Transverse colon (tissue), 4 donors: Measurements from ENCODE around the gene SLC7A1. TPM values are rescaled to one million over a fixed set of nuclear protein-coding genes. Genes with fewer than 3 reads are reported as not detected.

ENCODE experiments used
- DNase-seq: peaks from one replicate; pipeline ENCODE4 v3.0.0-alpha.2; 2019
- H3K27ac ChIP-seq, 4 donors: fragments of 200-600 bp; sonication (generic); 2 replicates each; pipeline ENCODE4 v1.5.1; 2016 to 2018; ENCODE audit warnings: inconsistent platforms in 4 of 4
- H3K27me3 ChIP-seq: fragments of 200-600 bp; sonication (generic); 2 replicates; pipeline ENCODE4 v1.5.1; 2017; ENCODE audit warnings: inconsistent platforms
- H3K36me3 ChIP-seq, 4 donors: fragments of 200-600 bp; sonication (generic); 2 replicates each; pipeline ENCODE4 v1.5.1; 2017 to 2019; ENCODE audit warnings: inconsistent platforms in 4 of 4
- H3K4me1 ChIP-seq, 4 donors: fragments of 200-600 bp; sonication (generic); 2 replicates each; pipeline ENCODE4 v1.5.1; 2017 to 2020; ENCODE audit warnings: inconsistent platforms in 4 of 4
- H3K4me3 ChIP-seq, 4 donors: fragments of 200-600 bp; sonication (generic); 1 replicate in 1 of 4; 2 replicates in 3 of 4; pipeline versions ENCODE4 v1.5.1 to v1.6.1; 2017 to 2019; ENCODE audit warnings: inconsistent platforms in 4 of 4
- H3K9me3 ChIP-seq, 2 donors: fragments of 200-600 bp; sonication (generic); 2 replicates each; pipeline ENCODE4 v1.5.1; 2017 to 2019; ENCODE audit warnings: inconsistent platforms in 2 of 2
- EP300 ChIP-seq: sonication (generic); formaldehyde crosslinking; IDR thresholded peaks from one replicate; pipeline ENCODE4 v1.6.1; 2017; ENCODE audit warnings: antibody characterized with exemption, low read depth
- POLR2A ChIP-seq: fragments of 450-650 bp; IDR thresholded peaks from one replicate; pipeline ENCODE4 v1.6.1; 2016; ENCODE audit warnings: antibody characterized with exemption, mild to moderate bottlenecking, moderate library complexity
- POLR2AphosphoS5 ChIP-seq, 3 donors: sonication (generic); formaldehyde crosslinking; IDR thresholded peaks; one replicate each; pipeline ENCODE4 v1.6.1; 2016; ENCODE audit warnings: antibody characterized with exemption in 3 of 3
- WGBS, 2 donors: methylation state at CpG; one replicate each; pipeline ENCODE4 v1.1.5; 2018; ENCODE audit warnings: low coverage in 1 of 2; 5-methylcytosine and 5-hydroxymethylcytosine counted together
- in situ Hi-C, 4 donors: fragments of 200-750 bp; cut with MboI; loops; one replicate each; pipeline versions ENCODE4 v1.15.0 to v1.15.1; 2017; ENCODE audit warnings: low sequenced_read_pairs in 3 of 4, low pct_ligation_motif_present in 1 of 4, low pct_unique_long_range_greater_than_20kb in 1 of 4
- intact Hi-C: fragments of 100-400 bp; cut with DNase I; formaldehyde crosslinking; loops from one replicate; pipeline ENCODE4 v1.15.1; 2023; ENCODE audit warnings: low total_unique reads
- total RNA-seq, 4 donors: library from RNA; depleted of rRNA; stranded (reverse); fragments of >200 nt; gene quantifications; one replicate each; pipeline ENCODE4 v1.1.0, GENCODE V29; 2016
- TF ChIP-seq, protein P1 (sequence below), 5 experiments: fragments of 200-600 bp in 3 of 5; fragments of 450-650 bp in 2 of 5; sonication (generic) in 3 of 5; IDR thresholded peaks; 1 replicate in 2 of 5; 2 replicates in 3 of 5; pipeline ENCODE4 v1.5.1; 2016 to 2017; ENCODE audit warnings: antibody characterized with exemption in 5 of 5, inconsistent platforms in 3 of 5, mild to moderate bottlenecking in 2 of 5, moderate library complexity in 1 of 5

SLC7A1 gene
- total RNA-seq, 4 donors from 2014 or later: 10.8 to 21.4 (median 17.9) TPM

DNA sequence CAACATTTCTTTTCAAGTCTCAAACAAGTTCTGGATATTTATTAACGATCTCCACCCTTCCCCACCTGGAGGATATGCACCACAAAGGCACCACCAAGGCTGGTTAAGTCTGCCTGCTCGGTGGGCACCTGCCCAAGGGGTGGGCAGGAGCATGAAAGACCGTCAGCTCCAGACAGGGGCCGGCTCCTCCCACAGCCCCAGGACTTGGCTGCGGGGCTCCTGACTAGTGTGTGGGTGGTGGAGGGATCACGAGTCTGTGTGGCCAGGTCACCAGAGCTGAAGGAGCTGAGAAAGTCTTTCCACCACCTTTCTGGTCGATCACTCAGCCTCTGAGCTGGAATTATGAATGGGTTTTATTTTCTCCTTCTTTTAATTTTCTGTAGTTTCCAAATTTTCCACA, 7.8 kb downstream of the SLC7A1 start:
- no peaks in the 10 kb centered on the region for H3K27me3 ChIP-seq
- H3K4me3 ChIP-seq: no peak overlapping the region
- TF ChIP-seq EP300 (no peak), POLR2A (no peak), POLR2AphosphoS5 (IDR thresholded peaks at IDR 0.05) (no peak)
- TF ChIP-seq, protein P1, sequence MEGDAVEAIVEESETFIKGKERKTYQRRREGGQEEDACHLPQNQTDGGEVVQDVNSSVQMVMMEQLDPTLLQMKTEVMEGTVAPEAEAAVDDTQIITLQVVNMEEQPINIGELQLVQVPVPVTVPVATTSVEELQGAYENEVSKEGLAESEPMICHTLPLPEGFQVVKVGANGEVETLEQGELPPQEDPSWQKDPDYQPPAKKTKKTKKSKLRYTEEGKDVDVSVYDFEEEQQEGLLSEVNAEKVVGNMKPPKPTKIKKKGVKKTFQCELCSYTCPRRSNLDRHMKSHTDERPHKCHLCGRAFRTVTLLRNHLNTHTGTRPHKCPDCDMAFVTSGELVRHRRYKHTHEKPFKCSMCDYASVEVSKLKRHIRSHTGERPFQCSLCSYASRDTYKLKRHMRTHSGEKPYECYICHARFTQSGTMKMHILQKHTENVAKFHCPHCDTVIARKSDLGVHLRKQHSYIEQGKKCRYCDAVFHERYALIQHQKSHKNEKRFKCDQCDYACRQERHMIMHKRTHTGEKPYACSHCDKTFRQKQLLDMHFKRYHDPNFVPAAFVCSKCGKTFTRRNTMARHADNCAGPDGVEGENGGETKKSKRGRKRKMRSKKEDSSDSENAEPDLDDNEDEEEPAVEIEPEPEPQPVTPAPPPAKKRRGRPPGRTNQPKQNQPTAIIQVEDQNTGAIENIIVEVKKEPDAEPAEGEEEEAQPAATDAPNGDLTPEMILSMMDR (IDR thresholded peaks at IDR 0.05): no peak
- intact Hi-C loops (no loop called here), in situ Hi-C loops (no loop called here)
- 70 to 86% methylated on average over 1 to 7 of the region's 7 CpGs for WGBS, 2 donors
- no peak overlapping the region for H3K27ac ChIP-seq
- peaks cover 0 to 10% (median 8%) of the 10 kb centered on the region in 4 donors for H3K4me1 ChIP-seq
- H3K9me3 ChIP-seq: no peaks in the 10 kb centered on the region
- no peaks in the 10 kb centered on the region for H3K36me3 ChIP-seq
- DNase-seq: no peak

DNA sequence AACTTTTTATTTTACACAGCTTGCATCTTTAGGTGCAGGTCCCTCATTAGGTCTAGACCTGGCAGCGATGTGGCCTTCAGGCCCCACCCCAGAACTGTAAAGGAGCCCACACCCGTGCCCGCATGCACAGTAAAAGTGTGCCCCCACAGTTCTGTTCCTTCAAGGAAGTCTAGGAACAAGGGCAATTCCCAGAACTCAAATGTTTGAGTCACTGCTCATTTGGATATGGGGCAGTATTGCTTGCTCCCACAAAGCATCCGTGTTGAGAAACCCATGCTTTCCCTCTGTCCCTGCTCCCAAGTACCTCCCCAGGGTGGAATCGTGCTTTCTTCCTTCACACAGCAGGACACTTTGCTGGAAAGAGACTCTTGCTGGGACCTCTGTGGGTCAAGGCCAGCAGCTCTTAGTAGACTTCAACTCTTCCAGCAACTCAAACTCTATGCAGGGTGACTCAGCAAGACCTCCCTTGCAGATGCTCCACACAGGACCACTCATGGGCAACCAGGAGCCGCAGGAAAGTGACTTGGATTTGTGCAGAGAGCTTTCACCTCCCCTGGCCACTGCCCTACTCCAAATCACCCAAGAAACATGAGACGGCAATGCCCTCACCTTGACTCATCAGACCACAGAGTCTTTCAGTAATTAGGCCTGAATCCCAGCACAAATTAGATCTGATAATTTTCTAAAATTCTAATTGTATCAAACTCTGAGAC, 12.3 kb downstream of the SLC7A1 start:
- H3K4me1 ChIP-seq: peaks cover 6 to 35% (median 26%) of the 10 kb centered on the region in 4 donors
- intact Hi-C loops: no loop called here
- DNase-seq: no peak
- in situ Hi-C loops: no loop called here
- TF ChIP-seq POLR2AphosphoS5 (IDR thresholded peaks at IDR 0.05): no peak
- TF ChIP-seq EP300: no peak
- TF ChIP-seq, protein P1 (IDR thresholded peaks at IDR 0.05): no peak
- no peak for TF ChIP-seq POLR2A
- H3K36me3 ChIP-seq: no peaks in the 10 kb centered on the region
- H3K4me3 ChIP-seq: no peak overlapping the region
- no peaks in the 10 kb centered on the region for H3K9me3 ChIP-seq
- WGBS, 2 donors: 50 to 72% methylated on average over 1 to 7 of the region's 7 CpGs
- H3K27me3 ChIP-seq: no peaks in the 10 kb centered on the region
- H3K27ac ChIP-seq: peak overlapping the region in 3 of 4 donors; percentile 17 to 72 (median 60)

DNA sequence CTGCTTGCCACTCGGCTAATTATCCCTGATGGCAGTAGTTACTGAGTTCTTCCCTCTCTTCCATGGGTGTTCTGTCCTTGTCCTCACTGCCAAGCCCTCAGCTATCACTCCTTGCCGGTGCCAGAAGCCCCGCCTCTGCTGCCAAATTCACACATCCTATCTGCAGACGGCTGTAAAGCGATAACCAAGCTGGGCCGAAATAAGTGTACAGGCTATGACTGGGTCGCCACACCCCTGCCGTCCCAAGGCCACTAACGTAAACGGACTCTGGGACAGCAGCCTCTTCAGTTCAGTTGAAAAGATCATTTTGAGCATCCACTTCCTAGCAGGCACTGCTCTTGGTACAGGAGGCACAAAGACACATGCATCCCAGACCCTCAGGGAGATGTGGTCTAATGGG, 13.3 kb downstream of the SLC7A1 start:
- H3K4me1 ChIP-seq: peaks cover 6 to 35% (median 26%) of the 10 kb centered on the region in 4 donors
- no peaks in the 10 kb centered on the region for H3K9me3 ChIP-seq
- in situ Hi-C loops: no loop called here
- TF ChIP-seq EP300 (no peak), POLR2A (no peak), POLR2AphosphoS5 (IDR thresholded peaks at IDR 0.05) (no peak)
- TF ChIP-seq, protein P1 (IDR thresholded peaks at IDR 0.05): no peak
- no peaks in the 10 kb centered on the region for H3K27me3 ChIP-seq
- no peaks in the 10 kb centered on the region for H3K36me3 ChIP-seq
- WGBS, 2 donors: 10 to 57% methylated on average over 2 to 10 of the region's 10 CpGs
- H3K4me3 ChIP-seq: no peak overlapping the region
- peak; percentile 83 for DNase-seq
- H3K27ac ChIP-seq: peak overlapping the region; percentile 17 to 72 (median 52)
- intact Hi-C loops: no loop called here

DNA sequence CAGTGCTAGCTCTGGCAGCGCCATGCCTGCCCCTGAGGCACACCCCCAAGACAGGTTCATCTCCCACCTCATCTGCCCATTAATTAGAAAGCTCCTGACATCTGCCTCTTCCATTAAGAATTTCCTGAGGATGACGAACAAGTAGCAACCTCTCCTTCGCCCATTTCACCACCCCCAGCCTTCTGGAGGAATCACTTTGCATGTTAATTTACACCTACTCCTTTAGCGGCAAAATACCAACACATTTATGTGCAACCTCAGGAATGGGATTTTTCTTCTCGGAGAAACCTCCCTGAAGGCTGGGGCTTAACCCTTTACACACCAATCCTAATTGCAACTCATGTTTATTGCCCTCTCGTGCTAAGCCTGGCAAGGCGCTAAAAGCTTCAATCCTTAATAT, 13.8 kb downstream of the SLC7A1 start:
- Histone ChIP-seq H3K9me3 (no peaks in the 10 kb centered on the region), H3K4me3 (no peak overlapping the region), H3K27me3 (no peaks in the 10 kb centered on the region), H3K36me3 (no peaks in the 10 kb centered on the region), H3K4me1 (peaks cover 6 to 35% (median 26%) of the 10 kb centered on the region in 4 donors), H3K27ac (peak overlapping the region; percentile 3 to 72 (median 33))
- intact Hi-C loops: no loop called here
- in situ Hi-C loops: no loop called here
- WGBS, 2 donors: 7 to 58% methylated on average over 3 to 7 of the region's 7 CpGs
- no peak for DNase-seq
- TF ChIP-seq, protein P1 (IDR thresholded peaks at IDR 0.05): no peak
- TF ChIP-seq POLR2AphosphoS5 (IDR thresholded peaks at IDR 0.05) (no peak), POLR2A (no peak), EP300 (no peak)
